HG02973 (cell line): ENCODE measurements around the gene ACHE.

Experiments
- ATAC-seq: cut with Tn5 transposase; IDR thresholded peaks from one replicate; pipeline ENCODE4 v1.9.1; 2021; ENCODE audit warnings: moderate library complexity; ENCODE audit not compliant: unreplicated experiment

ACHE gene

GRCh38 chr7:100885440-100886141, 10.1 kb downstream of the ACHE start:
- ATAC-seq = no peak

- no peak for ATAC-seq
Observed at GRCh38 chr7:100884736-100885439, 10.8 kb downstream of the ACHE start.

GRCh38 chr7:100882785-100883526, 12.7 kb downstream of the ACHE start:
- ATAC-seq = no peak

GRCh38 chr7:100882201-100882600, 13.5 kb downstream of the ACHE start:
- ATAC-seq = no peak

- ATAC-seq = no peak
Observed at GRCh38 chr7:100881136-100881535, 14.6 kb downstream of the ACHE start.

GRCh38 chr7:100880645-100881044, 15.0 kb downstream of the ACHE start:
- no peak for ATAC-seq

- ATAC-seq = no peak
Observed at GRCh38 chr7:100879685-100880261, 15.9 kb downstream of the ACHE start.

GRCh38 chr7:100878685-100879084, 17.0 kb downstream of the ACHE start:
- ATAC-seq = no peak

- ATAC-seq = no peak
Observed at GRCh38 chr7:100878013-100878412, 17.7 kb downstream of the ACHE start.

GRCh38 chr7:100875356-100875751, 20.3 kb downstream of the ACHE start:
- peak; percentile 14 for ATAC-seq

GRCh38 chr7:100874577-100875355, 20.9 kb downstream of the ACHE start, which contains the start of gene SRRT:
Gene SRRT, plus strand, starts transcription at chr7:100875103. Its CDS starts 488 bp downstream, at chr7:100875591.
- ATAC-seq = peak; percentile 82

- ATAC-seq = no peak
Observed at GRCh38 chr7:100874300-100874576, 21.4 kb downstream of the ACHE start.

- no peak for ATAC-seq
Observed at GRCh38 chr7:100873599-100874299, 21.9 kb downstream of the ACHE start.

GRCh38 chr7:100867776-100868485, 27.8 kb downstream of the ACHE start:
- no peak for ATAC-seq

- ATAC-seq = no peak
Observed at GRCh38 chr7:100867040-100867775, 28.5 kb downstream of the ACHE start, which contains the start of gene TRIP6. Gene TRIP6, plus strand, starts transcription at chr7:100867387. Its CDS starts 111 bp downstream, at chr7:100867498.

GRCh38 chr7:100866729-100867039, 29.0 kb downstream of the ACHE start:
- ATAC-seq = no peak

- ATAC-seq = no peak
Observed at GRCh38 chr7:100865938-100866728, 29.6 kb downstream of the ACHE start.

- ATAC-seq = no peak
Observed at GRCh38 chr7:100865372-100865911, 30.2 kb downstream of the ACHE start.
